A549 (cell line): ENCODE data around the gene ATAD1. TPM values are rescaled to one million over a fixed set of nuclear protein-coding genes. Genes with fewer than 3 reads are reported as not detected.

Experiments used
- ATAC-seq, 2 experiments: fragments of 200-7000 bp in 1 of 2; fragments of >200 bp in 1 of 2; cut with Nextera tagmentation in 1 of 2; cut with Tn5 transposase in 1 of 2; 3 replicates each; pipeline versions ENCODE4 v1.8.0 to v1.9.1; 2018 to 2020; ENCODE audit warnings: mild to moderate bottlenecking in 1 of 2, moderate library complexity in 1 of 2
- CTCF ChIA-PET: fragments of 300-600 bp; sonication (Branson Sonifier 250); formaldehyde crosslinking; extraction: SDS; loops from one replicate; lab custom pipeline; 2021; ENCODE audit warnings: antibody characterized with exemption, inconsistent platforms; lab: Yijun Ruan, JAX
- POLR2A ChIA-PET: fragments of 350-600 bp; formaldehyde crosslinking; extraction: SDS; loops from one replicate; lab custom pipeline; 2021; ENCODE audit warnings: antibody characterized with exemption, inconsistent platforms; lab: Yijun Ruan, JAX
- DNase-seq, 2 experiments: peaks; one replicate each; pipeline versions ENCODE4 v3.0.0 to v3.0.0-alpha.2; 2011 to 2016; ENCODE audit warnings: low read depth in 1 of 2, low spot score in 1 of 2
- FAIRE-seq: peaks from 2 replicates; lab custom pipeline; 2011; peaks lifted over from hg19 to GRCh38; lab: Jason Lieb, UNC
- H3K27ac ChIP-seq, 2 experiments: fragments of >200 bp; sonication (Bioruptor Twin); formaldehyde crosslinking; 3 replicates each; pipeline ENCODE4 v1.5.1; 2016 to 2017
- H3K4me1 ChIP-seq: fragments of >200 bp; sonication (Bioruptor Twin); formaldehyde crosslinking; 3 replicates; pipeline ENCODE4 v1.6.1; 2016
- H3K4me2 ChIP-seq: fragments of >200 bp; sonication (Bioruptor Twin); formaldehyde crosslinking; 3 replicates; pipeline ENCODE4 v1.6.1; 2016
- H3K4me3 ChIP-seq: fragments of >200 bp; sonication (Bioruptor Twin); formaldehyde crosslinking; 3 replicates; pipeline ENCODE4 v1.5.1; 2016
- H3K9me3 ChIP-seq: fragments of >200 bp; sonication (Bioruptor Twin); formaldehyde crosslinking; 3 replicates; pipeline ENCODE4 v1.6.1; 2016
- BHLHE40 ChIP-seq: IDR thresholded peaks from 2 replicates; pipeline ENCODE4 v1.6.1; 2012; ENCODE audit warnings: low read depth, low read length, inconsistent platforms
- CBX2 ChIP-seq: fragments of 200-600 bp; sonication (generic); IDR thresholded peaks from 2 replicates; pipeline ENCODE4 v1.6.1; 2016; ENCODE audit warnings: low read depth, mild to moderate bottlenecking, borderline replicate concordance
- CBX8 ChIP-seq: fragments of 200-600 bp; sonication (generic); IDR thresholded peaks from 2 replicates; pipeline ENCODE4 v1.6.1; 2016
- CHD2 ChIP-seq: fragments of 150-350 bp; IDR thresholded peaks from 2 replicates; pipeline ENCODE4 v1.6.1; 2014; ENCODE audit warnings: low read length; ENCODE audit not compliant: partially characterized antibody
- CHD4 ChIP-seq: fragments of 200-600 bp; sonication (generic); IDR thresholded peaks from 2 replicates; pipeline ENCODE4 v1.6.1; 2016; ENCODE audit warnings: antibody characterized with exemption, mild to moderate bottlenecking, borderline replicate concordance
- EHMT2 ChIP-seq: fragments of 200-600 bp; sonication (generic); IDR thresholded peaks from 2 replicates; pipeline ENCODE4 v1.6.1; 2016; ENCODE audit warnings: antibody characterized with exemption, low read depth, mild to moderate bottlenecking, moderate library complexity
- ELK1 ChIP-seq: fragments of 150-350 bp; IDR thresholded peaks from 2 replicates; pipeline ENCODE4 v1.6.1; 2014; ENCODE audit warnings: low read depth, mild to moderate bottlenecking, low read length
- FOSB ChIP-seq: fragments of 250-450 bp; sonication (Bioruptor Pico); IDR thresholded peaks from 2 replicates; pipeline ENCODE4 v1.5.0; 2020; ENCODE audit warnings: mild to moderate bottlenecking, moderate library complexity
- FOXS1 ChIP-seq: fragments of 250-450 bp; sonication (Bioruptor Pico); IDR thresholded peaks from 2 replicates; pipeline ENCODE4 v1.5.0; 2020; ENCODE audit warnings: mild to moderate bottlenecking, moderate library complexity
- HEYL ChIP-seq: fragments of 250-450 bp; sonication (Bioruptor Pico); IDR thresholded peaks from 2 replicates; pipeline ENCODE4 v1.8.0; 2021; ENCODE audit warnings: mild to moderate bottlenecking, moderate library complexity
- HOXB13 ChIP-seq: fragments of 250-450 bp; sonication (Bioruptor Pico); IDR thresholded peaks from 2 replicates; pipeline ENCODE4 v1.5.0; 2020; ENCODE audit warnings: low read depth, mild to moderate bottlenecking, moderate library complexity
- KDM1A ChIP-seq: fragments of 200-600 bp; sonication (generic); IDR thresholded peaks from 2 replicates; pipeline ENCODE4 v1.6.1; 2016; ENCODE audit warnings: low read depth, mild to moderate bottlenecking
- KDM5A ChIP-seq: fragments of 200-600 bp; sonication (generic); IDR thresholded peaks from 2 replicates; pipeline ENCODE4 v1.6.1; 2016; ENCODE audit warnings: antibody characterized with exemption, mild to moderate bottlenecking
- MAFK ChIP-seq: fragments of 450-650 bp; IDR thresholded peaks from 2 replicates; pipeline ENCODE4 v1.6.1; 2014; ENCODE audit not compliant: partially characterized antibody
- MAZ ChIP-seq: fragments of 150-350 bp; IDR thresholded peaks from 2 replicates; pipeline ENCODE4 v1.6.1; 2014; ENCODE audit warnings: antibody characterized with exemption, low read depth, low read length, borderline replicate concordance
- NFE2L2 ChIP-seq: fragments of 150-350 bp; conservative IDR thresholded peaks from 2 replicates; pipeline ENCODE4 v1.6.1; 2014; ENCODE audit warnings: low read length
- RAD21 ChIP-seq, 2 experiments: fragments of >200 bp in 1 of 2; sonication (Bioruptor Twin) in 1 of 2; formaldehyde crosslinking in 1 of 2; IDR thresholded peaks in 1 of 2; conservative IDR thresholded peaks in 1 of 2; 2 replicates in 1 of 2; 3 replicates in 1 of 2; pipeline ENCODE4 v1.6.1; 2012 to 2018; ENCODE audit warnings: inconsistent platforms in 1 of 2
- RNF2 ChIP-seq: fragments of 200-600 bp; sonication (generic); IDR thresholded peaks from 2 replicates; pipeline ENCODE4 v1.6.1; 2016; ENCODE audit warnings: low read depth, mild to moderate bottlenecking, antibody characterized with exemption, moderate library complexity, borderline replicate concordance
- TP53 ChIP-seq: fragments of 250-450 bp; sonication (Bioruptor Pico); IDR thresholded peaks from 2 replicates; pipeline ENCODE4 v1.5.0; 2021; ENCODE audit warnings: mild to moderate bottlenecking, moderate library complexity
- ZC3H11A ChIP-seq: fragments of 450-650 bp; IDR thresholded peaks from 2 replicates; pipeline ENCODE4 v1.6.1; 2014; ENCODE audit warnings: antibody characterized with exemption, mild to moderate bottlenecking
- ZFP36 ChIP-seq: fragments of 450-650 bp; IDR thresholded peaks from 2 replicates; pipeline ENCODE4 v1.6.1; 2014; ENCODE audit warnings: borderline replicate concordance; ENCODE audit not compliant: partially characterized antibody
- ZNF302 ChIP-seq: fragments of 250-450 bp; sonication (Bioruptor Pico); IDR thresholded peaks from 2 replicates; pipeline ENCODE4 v1.9.0; 2021; ENCODE audit warnings: inconsistent platforms, mild to moderate bottlenecking, moderate library complexity
- WGBS: methylation state at CpG from one replicate; pipeline ENCODE4 v1.1.6; 2017; ENCODE audit errors: missing lambda C conversion rate; 5-methylcytosine and 5-hydroxymethylcytosine counted together
- polyA plus RNA-seq, 4 experiments: library from polyadenylated mRNA; depleted of rRNA in 3 of 4; stranded (reverse); fragments of >200 nt; fragmentation: RNase III in 1 of 4; extraction: RNeasy Plus Mini Kit Qiagen cat#74134 plus additional on column Dnase treatment in 1 of 4; gene quantifications; 2 replicates in 3 of 4; 3 replicates in 1 of 4; pipeline ENCODE4 v1.2.3, GENCODE V29; 2011 to 2017
- TF ChIP-seq, protein P1 (sequence below): IDR thresholded peaks from 2 replicates; pipeline ENCODE4 v1.6.1; 2012
- TF ChIP-seq, protein P2 (sequence below): IDR thresholded peaks from 2 replicates; pipeline ENCODE4 v1.6.1; 2012; ENCODE audit warnings: low read depth, borderline replicate concordance

The ATAD1 gene
- polyA plus RNA-seq, 2 of the 4 experiments (the other 2 are of a cell fraction) = 32.3 to 94.8 TPM

- H3K4me1 ChIP-seq = no peaks in the 10 kb centered on the region
- CTCF ChIA-PET = no interaction called here
- FAIRE-seq (no peak), DNase-seq (no peak)
- H3K4me2 ChIP-seq = no peak overlapping the region
- 84% methylated on average over 6 of the region's 6 CpGs for WGBS
- no peaks in the 10 kb centered on the region for H3K9me3 ChIP-seq
- no peak overlapping the region for H3K4me3 ChIP-seq
- TF ChIP-seq FOSB (CRISPR knock-in tag) (no peak), RAD21 (conservative IDR thresholded peaks at IDR 0.05 in 1 of 2, IDR thresholded peaks at IDR 0.05 in 1 of 2) (no peak), KDM5A (no peak), NFE2L2 (no peak), EHMT2 (no peak), HEYL (CRISPR knock-in tag) (no peak)
- TF ChIP-seq, all 56 proteins: peak for 0
- POLR2A ChIA-PET = no interaction called here
- no peak overlapping the region for H3K27ac ChIP-seq
- ATAC-seq = no peak
Measured at GRCh38 chr10:87723500-87723899, 94.5 kb downstream of the ATAD1 start.

GRCh38 chr10:87722716-87723115, 95.3 kb downstream of the ATAD1 start:
- FAIRE-seq (no peak), ATAC-seq (no peak)
- H3K4me3 ChIP-seq = no peak overlapping the region

GRCh38 chr10:87721781-87722180, 96.2 kb downstream of the ATAD1 start:
- POLR2A ChIA-PET = no interaction called here

More at GRCh38 chr10:87722716-87723115, 95.3 kb downstream of the ATAD1 start:
- CTCF ChIA-PET = interaction anchor here (4.4 kb wide), 1 partner anchor 11 kb away, joined by 24 read pairs; no protein-coding TSS in a partner anchor
- no peak overlapping the region for H3K4me2 ChIP-seq
- POLR2A ChIA-PET = no interaction called here
- 89% methylated on average over 4 of the region's 4 CpGs for WGBS
- no peaks in the 10 kb centered on the region for H3K4me1 ChIP-seq
- H3K9me3 ChIP-seq = no peaks in the 10 kb centered on the region
- TF ChIP-seq, protein P1, sequence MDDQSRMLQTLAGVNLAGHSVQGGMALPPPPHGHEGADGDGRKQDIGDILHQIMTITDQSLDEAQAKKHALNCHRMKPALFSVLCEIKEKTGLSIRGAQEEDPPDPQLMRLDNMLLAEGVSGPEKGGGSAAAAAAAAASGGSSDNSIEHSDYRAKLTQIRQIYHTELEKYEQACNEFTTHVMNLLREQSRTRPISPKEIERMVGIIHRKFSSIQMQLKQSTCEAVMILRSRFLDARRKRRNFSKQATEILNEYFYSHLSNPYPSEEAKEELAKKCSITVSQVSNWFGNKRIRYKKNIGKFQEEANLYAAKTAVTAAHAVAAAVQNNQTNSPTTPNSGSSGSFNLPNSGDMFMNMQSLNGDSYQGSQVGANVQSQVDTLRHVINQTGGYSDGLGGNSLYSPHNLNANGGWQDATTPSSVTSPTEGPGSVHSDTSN = no peak
- no peak for TF ChIP-seq BHLHE40
- TF ChIP-seq, protein P2, sequence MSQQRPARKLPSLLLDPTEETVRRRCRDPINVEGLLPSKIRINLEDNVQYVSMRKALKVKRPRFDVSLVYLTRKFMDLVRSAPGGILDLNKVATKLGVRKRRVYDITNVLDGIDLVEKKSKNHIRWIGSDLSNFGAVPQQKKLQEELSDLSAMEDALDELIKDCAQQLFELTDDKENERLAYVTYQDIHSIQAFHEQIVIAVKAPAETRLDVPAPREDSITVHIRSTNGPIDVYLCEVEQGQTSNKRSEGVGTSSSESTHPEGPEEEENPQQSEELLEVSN = no peak
- H3K27ac ChIP-seq = no peak overlapping the region
- no peak for DNase-seq

More at GRCh38 chr10:87721781-87722180, 96.2 kb downstream of the ATAD1 start:
- CTCF ChIA-PET = interaction anchor here (1.6 to 4.4 kb wide), 2 partner anchors 9 to 12 kb away, joined by 5 to 24 read pairs; no protein-coding TSS in a partner anchor
- no peak for ATAC-seq
- H3K4me1 ChIP-seq = no peaks in the 10 kb centered on the region
- no peak overlapping the region for H3K4me2 ChIP-seq
- TF ChIP-seq ZNF302 (CRISPR knock-in tag) (no peak), RNF2 (no peak), RAD21 (conservative IDR thresholded peaks at IDR 0.05 in 1 of 2, IDR thresholded peaks at IDR 0.05 in 1 of 2) (no peak), CHD2 (no peak), CHD4 (no peak), MAZ (no peak), TP53 (no peak), CBX2 (no peak), ZC3H11A (no peak), ELK1 (no peak), ZFP36 (no peak), CBX8 (no peak), FOSB (CRISPR knock-in tag) (no peak), KDM1A (no peak), MAFK (no peak), HOXB13 (CRISPR knock-in tag) (no peak), FOXS1 (CRISPR knock-in tag) (no peak)
- TF ChIP-seq, protein P1 = no peak
- WGBS = 75% methylated on average over 2 of the region's 2 CpGs
- no peak overlapping the region for H3K4me3 ChIP-seq
- no peaks in the 10 kb centered on the region for H3K9me3 ChIP-seq
- DNase-seq = no peak
- no peak overlapping the region for H3K27ac ChIP-seq
- FAIRE-seq = no peak
